Kidney (tissue), 14 donors: ENCODE results near the gene RREB1. TPM values are rescaled to one million over a fixed set of nuclear protein-coding genes. Genes with fewer than 3 reads are reported as not detected.

Experiments used
- DNase-seq, 5 donors: peaks; one replicate each; pipeline ENCODE4 v3.0.0-alpha.2; 2013 to 2020
- FAIRE-seq: peaks from 2 replicates; lab custom pipeline; 2012; peaks lifted over from hg19 to GRCh38; lab: Jason Lieb, UNC
- H3K27ac ChIP-seq, 2 donors: one replicate each; pipeline ENCODE4 v1.7.0; 2013; ENCODE audit warnings: low read depth in 2 of 2, low read length in 2 of 2, inconsistent platforms in 1 of 2
- H3K27me3 ChIP-seq: one replicate; pipeline ENCODE4 v1.7.1; 2013; ENCODE audit warnings: low read length, inconsistent platforms; ENCODE audit not compliant: control insufficient read depth, insufficient read depth
- H3K36me3 ChIP-seq, 3 donors: one replicate each; pipeline versions ENCODE4 v1.7.0 to v1.7.1; 2013; ENCODE audit warnings: low read length in 3 of 3, control low read depth in 1 of 3, inconsistent platforms in 1 of 3; ENCODE audit not compliant: insufficient read depth in 3 of 3, control insufficient read depth in 2 of 3
- H3K4me1 ChIP-seq, 3 donors: one replicate each; pipeline versions ENCODE4 v1.7.0 to v1.7.1; 2013; ENCODE audit warnings: low read length in 3 of 3, inconsistent platforms in 1 of 3, low read depth in 1 of 3; ENCODE audit not compliant: control insufficient read depth in 2 of 3, insufficient read depth in 2 of 3
- H3K4me3 ChIP-seq, 3 donors: one replicate each; pipeline versions ENCODE4 v1.7.0 to v1.8.1; 2013; ENCODE audit warnings: low read length in 3 of 3, control low read depth in 1 of 3, inconsistent platforms in 1 of 3
- H3K9ac ChIP-seq, 3 donors: one replicate each; pipeline versions ENCODE4 v1.7.0 to v1.7.1; 2013; ENCODE audit warnings: low read length in 3 of 3, control low read depth in 1 of 3, inconsistent platforms in 1 of 3
- H3K9me3 ChIP-seq, 3 donors: one replicate each; pipeline versions ENCODE4 v1.7.0 to v1.7.1; 2013; ENCODE audit warnings: low read length in 3 of 3, control low read depth in 1 of 3, inconsistent platforms in 1 of 3; ENCODE audit not compliant: control insufficient read depth in 2 of 3, insufficient read depth in 1 of 3
- CTCF ChIP-seq: IDR thresholded peaks from 3 replicates; pipeline ENCODE4 v1.5.1; 2012; ENCODE audit warnings: mild to moderate bottlenecking, moderate library complexity, borderline replicate concordance; ENCODE audit not compliant: insufficient read depth; ENCODE audit errors: extremely low read depth
- intact Hi-C: fragments of 100-400 bp; cut with DNase I; formaldehyde crosslinking; loops from one replicate; pipeline ENCODE4 v1.11.1; 2022
- polyA plus RNA-seq: library from polyadenylated mRNA; stranded (reverse); fragments of 350-450 nt; fragmentation: Illumina TruSeq; extraction: RNeasy Lipid Tissue Mini Kit (QIAGEN cat#74804); gene quantifications from one replicate; pipeline ENCODE4 v1.2.3, GENCODE V29; 2014; ENCODE audit warnings: low read depth, low replicate concordance; ENCODE audit not compliant: insufficient read depth
- total RNA-seq: library from RNA; stranded (reverse); fragmentation: NEBNext Ultra II Directional; extraction: Animal tissue kit (Norgen Biotek cat#: 25700); gene quantifications from one replicate; pipeline ENCODE4 v1.2.1, GENCODE V29; 2021
- donor health status: control.
- donor health status: control.
- donor health status: control.
- donor health status: control.
- donor health status: control.
- donor health status: DM: yes; HTN: yes; CAD: no.
- donor health status: Normal renal cell carcinoma (clear cell type).

RREB1 gene
- total and polyA plus RNA-seq, 2 donors from 2014 or later = 5.9 to 56.5 TPM

GRCh38 chr6:7136859-7137334 is 29.1 kb downstream of the RREB1 start:
- peaks cover 0 to 32% (median 19%) of the 10 kb centered on the region in 3 donors for H3K4me1 ChIP-seq
- H3K27ac ChIP-seq = peak overlapping the region; percentile 25 to 32
- H3K27me3 ChIP-seq = no peaks in the 10 kb centered on the region
- no peak overlapping the region for H3K9ac ChIP-seq
- no peak for TF ChIP-seq CTCF
- H3K4me3 ChIP-seq = no peak overlapping the region
- DNase-seq (no peak), FAIRE-seq (no peak)
- H3K9me3 ChIP-seq = no peaks in the 10 kb centered on the region
- H3K36me3 ChIP-seq = no peaks in the 10 kb centered on the region
- intact Hi-C loops = no loop called here

- Histone ChIP-seq H3K27me3 (no peaks in the 10 kb centered on the region), H3K4me3 (no peak overlapping the region), H3K9ac (peak overlapping the region in 1 of 3 donors; percentile 14), H3K36me3 (no peaks in the 10 kb centered on the region), H3K27ac (peak overlapping the region; percentile 25 to 32), H3K9me3 (no peaks in the 10 kb centered on the region), H3K4me1 (peaks cover 0 to 35% (median 23%) of the 10 kb centered on the region in 3 donors)
- DNase-seq (peak in 1 of 5 donors; percentile 70), FAIRE-seq (no peak)
- no peak for TF ChIP-seq CTCF
- intact Hi-C loops = no loop called here
These were observed 29.7 kb downstream of the RREB1 start for GRCh38 chr6:7137335-7138045.

- FAIRE-seq (no peak), DNase-seq (no peak)
- Histone ChIP-seq H3K4me1 (peaks cover 0 to 41% (median 25%) of the 10 kb centered on the region in 3 donors), H3K27ac (peak overlapping the region; percentile 32 to 55), H3K9me3 (no peaks in the 10 kb centered on the region), H3K27me3 (no peaks in the 10 kb centered on the region), H3K9ac (peak overlapping the region in 1 of 3 donors; percentile 14), H3K4me3 (no peak overlapping the region), H3K36me3 (no peaks in the 10 kb centered on the region)
- intact Hi-C loops = no loop called here
- TF ChIP-seq CTCF = no peak
These were observed 30.3 kb downstream of the RREB1 start for GRCh38 chr6:7138046-7138531.
